K562 (cell line): Measurements from ENCODE around the gene SH3BGRL3. TPM values are rescaled to one million over a fixed set of nuclear protein-coding genes. Genes with fewer than 3 reads are reported as not detected.

Source experiments
- BACH1 ChIP-seq: fragments of 200-800 bp; sonication (Bioruptor generic); IDR thresholded peaks from 2 replicates; pipeline ENCODE4 v1.6.1; 2016; ENCODE audit warnings: missing genetic modification characterization, missing compliant biosample characterization
- CBFA2T2 ChIP-seq: fragments of 450-650 bp; conservative IDR thresholded peaks from 2 replicates; pipeline ENCODE4 v1.6.1; 2017; ENCODE audit warnings: mild to moderate bottlenecking
- CTBP1 ChIP-seq: fragments of 450-650 bp; IDR thresholded peaks from 2 replicates; pipeline ENCODE4 v1.6.1; 2016; ENCODE audit warnings: borderline replicate concordance
- DACH1 ChIP-seq: fragments of 450-650 bp; IDR thresholded peaks from 2 replicates; pipeline ENCODE4 v1.6.1; 2018; ENCODE audit not compliant: partially characterized antibody
- E2F3 ChIP-seq: fragments of 250-450 bp; sonication (Bioruptor Pico); IDR thresholded peaks from 2 replicates; pipeline ENCODE4 v1.4.0; 2020; ENCODE audit warnings: mild to moderate bottlenecking
- LEF1 ChIP-seq: fragments of 450-650 bp; IDR thresholded peaks from 2 replicates; pipeline ENCODE4 v1.6.1; 2016; ENCODE audit warnings: mild to moderate bottlenecking
- MAFF ChIP-seq: IDR thresholded peaks from 2 replicates; pipeline ENCODE4 v1.6.1; 2012; ENCODE audit warnings: low read length, improper control_type of control experiment
- MCM3 ChIP-seq: fragments of 450-650 bp; IDR thresholded peaks from 2 replicates; pipeline ENCODE4 v1.6.1; 2016
- MCM7 ChIP-seq, 2 experiments: fragments of 450-650 bp; IDR thresholded peaks; 2 replicates each; pipeline ENCODE4 v1.6.1; 2016 to 2018
- SMAD3 ChIP-seq: fragments of 450-650 bp; formaldehyde crosslinking; conservative IDR thresholded peaks from 2 replicates; pipeline ENCODE4 v1.4.0; 2020; ENCODE audit warnings: mild to moderate bottlenecking
- SMARCC2 ChIP-seq: fragments of 450-650 bp; IDR thresholded peaks from 2 replicates; pipeline ENCODE4 v1.6.1; 2017; ENCODE audit warnings: antibody characterized with exemption, moderate library complexity, mild to moderate bottlenecking, low read depth
- TCF3 ChIP-seq: sonication (generic); formaldehyde crosslinking; IDR thresholded peaks from 2 replicates; pipeline ENCODE4 v1.4.0; 2020; ENCODE audit warnings: mild to moderate bottlenecking, missing genetic modification reagents
- THRAP3 ChIP-seq: fragments of 450-650 bp; IDR thresholded peaks from 2 replicates; pipeline ENCODE4 v1.6.1; 2016; ENCODE audit warnings: mild to moderate bottlenecking, inconsistent platforms, borderline replicate concordance
- XRCC3 ChIP-seq: fragments of 450-650 bp; IDR thresholded peaks from 2 replicates; pipeline ENCODE4 v1.6.1; 2017; ENCODE audit warnings: mild to moderate bottlenecking, moderate library complexity
- ZC3H8 ChIP-seq: fragments of 450-650 bp; IDR thresholded peaks from 2 replicates; pipeline ENCODE4 v1.6.1; 2017
- ZNF311 ChIP-seq: fragments of 250-450 bp; sonication (Bioruptor Pico); IDR thresholded peaks from 2 replicates; pipeline ENCODE4 v1.4.0; 2020; ENCODE audit warnings: mild to moderate bottlenecking, moderate library complexity
- ZSCAN32 ChIP-seq: fragments of 450-650 bp; formaldehyde crosslinking; IDR thresholded peaks from 2 replicates; pipeline ENCODE4 v1.4.0; 2020; ENCODE audit warnings: mild to moderate bottlenecking, moderate library complexity
- polyA plus RNA-seq, 8 experiments: library from polyadenylated mRNA; depleted of rRNA in 4 of 8; stranded (reverse) in 5 of 8; unstranded in 3 of 8; fragments of >200 nt; fragmentation: Nextera tagmentation in 2 of 8; fragmentation: Illumina TruSeq in 1 of 8; extraction: Ambion mirVana in 2 of 8; extraction: Trizol in 1 of 8; gene quantifications; 2 replicates each; pipeline versions ENCODE4 v1.2.1 to v1.2.3, GENCODE V29; 2011 to 2014; ENCODE audit warnings: inconsistent platforms in 1 of 8, missing spikeins in 1 of 8
- total RNA-seq, 7 experiments: library from RNA; depleted of rRNA in 6 of 7; stranded (reverse); fragments of >200 nt in 6 of 7; fragmentation: Illumina TruSeq in 2 of 7; extraction: Trizol in 2 of 7; gene quantifications; 2 replicates each; pipeline versions ENCODE4 v1.2.1 to v1.2.3, GENCODE V29; 2011 to 2021; ENCODE audit warnings: low replicate concordance in 1 of 7
- TF ChIP-seq, protein P1 (sequence below): IDR thresholded peaks from 2 replicates; pipeline ENCODE4 v1.6.1; 2014; ENCODE audit warnings: antibody characterized with exemption
- TF ChIP-seq, protein P2 (sequence below): sonication (generic); formaldehyde crosslinking; IDR thresholded peaks from 2 replicates; pipeline ENCODE4 v1.9.0; 2022; ENCODE audit warnings: mild to moderate bottlenecking, missing genetic modification reagents
- TF ChIP-seq, protein P3 (sequence below), 2 experiments: fragments of 450-650 bp in 1 of 2; IDR thresholded peaks; 2 replicates each; pipeline ENCODE4 v1.6.1; 2011 to 2017; ENCODE audit warnings: low read depth in 2 of 2, antibody characterized with exemption in 1 of 2, borderline replicate concordance in 1 of 2, low read length in 1 of 2, mild to moderate bottlenecking in 1 of 2, mixed read lengths in 1 of 2; ENCODE audit not compliant: control insufficient read depth in 1 of 2
- TF ChIP-seq, protein P4 (sequence below), 3 experiments: fragments of 200-800 bp in 1 of 3; fragments of 250-450 bp in 1 of 3; fragments of 450-650 bp in 1 of 3; sonication (Bioruptor Pico) in 1 of 3; sonication (Bioruptor generic) in 1 of 3; formaldehyde crosslinking in 1 of 3; IDR thresholded peaks; 2 replicates each; pipeline versions ENCODE4 v1.6.1 to v1.8.0; 2016 to 2022; ENCODE audit warnings: mild to moderate bottlenecking in 2 of 3, missing genetic modification characterization in 2 of 3, missing compliant biosample characterization in 1 of 3, moderate library complexity in 1 of 3

Gene SH3BGRL3
- total and polyA plus RNA-seq, 9 of the 15 experiments (the other 6 are each of a cell fraction or from before 2014, with no cell fraction given), result 30.3 to 140 (median 54.2) TPM

DNA sequence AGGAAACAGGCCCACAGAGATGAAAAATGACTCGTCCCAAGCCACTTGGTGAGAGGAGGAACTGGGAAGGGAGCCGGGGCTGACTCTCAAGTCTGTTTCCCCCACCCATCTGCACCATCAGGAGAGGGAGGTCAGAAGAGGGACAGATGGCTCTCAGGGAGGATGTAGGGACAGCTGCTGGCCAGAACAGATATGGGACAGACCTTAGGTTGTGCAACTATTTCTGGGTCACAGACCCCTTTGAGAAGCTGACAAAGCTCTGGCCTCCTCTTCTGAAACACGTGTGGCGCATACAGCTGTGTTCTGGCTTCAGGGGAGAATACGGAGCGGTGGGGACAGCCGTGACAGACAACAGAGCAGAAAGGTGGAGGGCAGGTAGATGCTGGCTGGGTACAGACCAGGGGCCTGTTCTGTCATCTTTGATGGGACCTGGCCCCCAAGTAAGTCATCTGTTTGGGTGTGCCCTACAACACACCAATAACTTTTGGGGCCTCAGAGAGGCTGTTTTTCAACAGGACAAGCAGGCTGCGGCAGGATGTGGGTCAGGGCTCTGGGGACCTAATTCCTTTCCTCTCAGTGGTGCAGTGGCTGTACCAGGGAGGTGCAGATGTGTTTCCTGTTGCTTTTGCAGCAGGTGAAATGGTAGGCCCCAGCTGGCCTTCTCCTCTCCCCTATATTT is 7.3 kb downstream of the SH3BGRL3 start (continued):
- TF ChIP-seq, protein P1, sequence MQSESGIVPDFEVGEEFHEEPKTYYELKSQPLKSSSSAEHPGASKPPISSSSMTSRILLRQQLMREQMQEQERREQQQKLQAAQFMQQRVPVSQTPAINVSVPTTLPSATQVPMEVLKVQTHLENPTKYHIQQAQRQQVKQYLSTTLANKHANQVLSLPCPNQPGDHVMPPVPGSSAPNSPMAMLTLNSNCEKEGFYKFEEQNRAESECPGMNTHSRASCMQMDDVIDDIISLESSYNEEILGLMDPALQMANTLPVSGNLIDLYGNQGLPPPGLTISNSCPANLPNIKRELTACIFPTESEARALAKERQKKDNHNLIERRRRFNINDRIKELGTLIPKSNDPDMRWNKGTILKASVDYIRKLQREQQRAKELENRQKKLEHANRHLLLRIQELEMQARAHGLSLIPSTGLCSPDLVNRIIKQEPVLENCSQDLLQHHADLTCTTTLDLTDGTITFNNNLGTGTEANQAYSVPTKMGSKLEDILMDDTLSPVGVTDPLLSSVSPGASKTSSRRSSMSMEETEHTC, result 0 out of 2 replicates have a peak, but pooled peaks have one; percentile 30
- TF ChIP-seq MAFF (peak; percentile 2; the same call in 1 of the 2 replicates), E2F3 (CRISPR knock-in tag) (no peak), DACH1 (peak; percentile 89), LEF1 (peak; percentile 82), CBFA2T2 (peak; percentile 99), XRCC3 (no peak), BACH1 (tag) (no peak), ZSCAN32 (CRISPR knock-in tag) (no peak), SMARCC2 (peak; percentile 45; the same call in 1 of the 2 replicates), MCM3 (no peak), CTBP1 (peak; percentile 88), THRAP3 (no peak), TCF3 (CRISPR knock-in tag) (peak; percentile 99), ZC3H8 (no peak), ZNF311 (CRISPR knock-in tag) (no peak), SMAD3 (CRISPR knock-in tag) (0 out of 2 replicates have a peak, but pooled peaks have one; percentile 71), MCM7 (IDR thresholded peaks at IDR 0.05) (no peak; a peak in 1 of 4 replicates)
- TF ChIP-seq, protein P2, sequence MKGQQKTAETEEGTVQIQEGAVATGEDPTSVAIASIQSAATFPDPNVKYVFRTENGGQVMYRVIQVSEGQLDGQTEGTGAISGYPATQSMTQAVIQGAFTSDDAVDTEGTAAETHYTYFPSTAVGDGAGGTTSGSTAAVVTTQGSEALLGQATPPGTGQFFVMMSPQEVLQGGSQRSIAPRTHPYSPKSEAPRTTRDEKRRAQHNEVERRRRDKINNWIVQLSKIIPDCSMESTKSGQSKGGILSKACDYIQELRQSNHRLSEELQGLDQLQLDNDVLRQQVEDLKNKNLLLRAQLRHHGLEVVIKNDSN, result peak; percentile 74
- TF ChIP-seq, protein P3, sequence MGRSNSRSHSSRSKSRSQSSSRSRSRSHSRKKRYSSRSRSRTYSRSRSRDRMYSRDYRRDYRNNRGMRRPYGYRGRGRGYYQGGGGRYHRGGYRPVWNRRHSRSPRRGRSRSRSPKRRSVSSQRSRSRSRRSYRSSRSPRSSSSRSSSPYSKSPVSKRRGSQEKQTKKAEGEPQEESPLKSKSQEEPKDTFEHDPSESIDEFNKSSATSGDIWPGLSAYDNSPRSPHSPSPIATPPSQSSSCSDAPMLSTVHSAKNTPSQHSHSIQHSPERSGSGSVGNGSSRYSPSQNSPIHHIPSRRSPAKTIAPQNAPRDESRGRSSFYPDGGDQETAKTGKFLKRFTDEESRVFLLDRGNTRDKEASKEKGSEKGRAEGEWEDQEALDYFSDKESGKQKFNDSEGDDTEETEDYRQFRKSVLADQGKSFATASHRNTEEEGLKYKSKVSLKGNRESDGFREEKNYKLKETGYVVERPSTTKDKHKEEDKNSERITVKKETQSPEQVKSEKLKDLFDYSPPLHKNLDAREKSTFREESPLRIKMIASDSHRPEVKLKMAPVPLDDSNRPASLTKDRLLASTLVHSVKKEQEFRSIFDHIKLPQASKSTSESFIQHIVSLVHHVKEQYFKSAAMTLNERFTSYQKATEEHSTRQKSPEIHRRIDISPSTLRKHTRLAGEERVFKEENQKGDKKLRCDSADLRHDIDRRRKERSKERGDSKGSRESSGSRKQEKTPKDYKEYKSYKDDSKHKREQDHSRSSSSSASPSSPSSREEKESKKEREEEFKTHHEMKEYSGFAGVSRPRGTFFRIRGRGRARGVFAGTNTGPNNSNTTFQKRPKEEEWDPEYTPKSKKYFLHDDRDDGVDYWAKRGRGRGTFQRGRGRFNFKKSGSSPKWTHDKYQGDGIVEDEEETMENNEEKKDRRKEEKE (IDR thresholded peaks at IDR 0.05; ENCODE audit: borderline replicate concordance in 1 of 2, control insufficient read depth in 1 of 2, low read depth in 2 of 2, low read length in 1 of 2), result no peak
- TF ChIP-seq, protein P4, sequence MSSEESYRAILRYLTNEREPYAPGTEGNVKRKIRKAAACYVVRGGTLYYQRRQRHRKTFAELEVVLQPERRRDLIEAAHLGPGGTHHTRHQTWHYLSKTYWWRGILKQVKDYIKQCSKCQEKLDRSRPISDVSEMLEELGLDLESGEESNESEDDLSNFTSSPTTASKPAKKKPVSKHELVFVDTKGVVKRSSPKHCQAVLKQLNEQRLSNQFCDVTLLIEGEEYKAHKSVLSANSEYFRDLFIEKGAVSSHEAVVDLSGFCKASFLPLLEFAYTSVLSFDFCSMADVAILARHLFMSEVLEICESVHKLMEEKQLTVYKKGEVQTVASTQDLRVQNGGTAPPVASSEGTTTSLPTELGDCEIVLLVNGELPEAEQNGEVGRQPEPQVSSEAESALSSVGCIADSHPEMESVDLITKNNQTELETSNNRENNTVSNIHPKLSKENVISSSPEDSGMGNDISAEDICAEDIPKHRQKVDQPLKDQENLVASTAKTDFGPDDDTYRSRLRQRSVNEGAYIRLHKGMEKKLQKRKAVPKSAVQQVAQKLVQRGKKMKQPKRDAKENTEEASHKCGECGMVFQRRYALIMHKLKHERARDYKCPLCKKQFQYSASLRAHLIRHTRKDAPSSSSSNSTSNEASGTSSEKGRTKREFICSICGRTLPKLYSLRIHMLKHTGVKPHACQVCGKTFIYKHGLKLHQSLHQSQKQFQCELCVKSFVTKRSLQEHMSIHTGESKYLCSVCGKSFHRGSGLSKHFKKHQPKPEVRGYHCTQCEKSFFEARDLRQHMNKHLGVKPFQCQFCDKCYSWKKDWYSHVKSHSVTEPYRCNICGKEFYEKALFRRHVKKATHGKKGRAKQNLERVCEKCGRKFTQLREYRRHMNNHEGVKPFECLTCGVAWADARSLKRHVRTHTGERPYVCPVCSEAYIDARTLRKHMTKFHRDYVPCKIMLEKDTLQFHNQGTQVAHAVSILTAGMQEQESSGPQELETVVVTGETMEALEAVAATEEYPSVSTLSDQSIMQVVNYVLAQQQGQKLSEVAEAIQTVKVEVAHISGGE (CRISPR knock-in tag; IDR thresholded peaks at IDR 0.05), result peak in 1 of 3 experiments; percentile 73; a peak in 2 of 6 replicates
